Parathyroid adenoma (tissue), 2 donors: ENCODE measurements around the gene SLC24A3.

ENCODE experiments used
- H2AFZ ChIP-seq: fragments of 300-600 bp; sonication (generic); one replicate; pipeline ENCODE4 v1.7.0; 2017; ENCODE audit warnings: antibody characterized with exemption, mild to moderate bottlenecking
- H3K27ac ChIP-seq: fragments of 300-600 bp; sonication (generic); one replicate; pipeline ENCODE4 v1.7.0; 2017
- H3K27me3 ChIP-seq: fragments of 300-600 bp; sonication (generic); one replicate; pipeline ENCODE4 v1.7.0; 2017; ENCODE audit warnings: low read length; ENCODE audit not compliant: control insufficient read depth, insufficient read depth
- H3K36me3 ChIP-seq: fragments of 300-600 bp; sonication (generic); one replicate; pipeline ENCODE4 v1.7.0; 2017; ENCODE audit warnings: low read length; ENCODE audit not compliant: control insufficient read depth, insufficient read depth
- H3K4me1 ChIP-seq: fragments of 300-600 bp; sonication (generic); one replicate; pipeline ENCODE4 v1.7.0; 2017; ENCODE audit warnings: control low read depth
- H3K4me2 ChIP-seq: fragments of 300-600 bp; sonication (generic); one replicate; pipeline ENCODE4 v1.7.0; 2017; ENCODE audit warnings: low read length
- H3K4me3 ChIP-seq: fragments of 300-600 bp; sonication (generic); one replicate; pipeline ENCODE4 v1.7.0; 2017; ENCODE audit warnings: low read depth, low read length
- H3K79me2 ChIP-seq: fragments of 300-600 bp; sonication (generic); one replicate; pipeline ENCODE4 v1.7.0; 2017; ENCODE audit warnings: control low read depth
- H3K9ac ChIP-seq: fragments of 300-600 bp; sonication (generic); one replicate; pipeline ENCODE4 v1.7.0; 2017; ENCODE audit warnings: mild to moderate bottlenecking
- H3K9me3 ChIP-seq: fragments of 300-600 bp; sonication (generic); one replicate; pipeline ENCODE4 v1.7.0; 2017; ENCODE audit warnings: low read length; ENCODE audit not compliant: control insufficient read depth
- TF ChIP-seq, protein P1 (sequence below): fragments of 300-600 bp; sonication (generic); IDR thresholded peaks from one replicate; pipeline ENCODE4 v1.7.0; 2017; ENCODE audit warnings: antibody characterized with exemption, mild to moderate bottlenecking
- donor health status: primary hyperparathyroidism.

SLC24A3 gene

DNA sequence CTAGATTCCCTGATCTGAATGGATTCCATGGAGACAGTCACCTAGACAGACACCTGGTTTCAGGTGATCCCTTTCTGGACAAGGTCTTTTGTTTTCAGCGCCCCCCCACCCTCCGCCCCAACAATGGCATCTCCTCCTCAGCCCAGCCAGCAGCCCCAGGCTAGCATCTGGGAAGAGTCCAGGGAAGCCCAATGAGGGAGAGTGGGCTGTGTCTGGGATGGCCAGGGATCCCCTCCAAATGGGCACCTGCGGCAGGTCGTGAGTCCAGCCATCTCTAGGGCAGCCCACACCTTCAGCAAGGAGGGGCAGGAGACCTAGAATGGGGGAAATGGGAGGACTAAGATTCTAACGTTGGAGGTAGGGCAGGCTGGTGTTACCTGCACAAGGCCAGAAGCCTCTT, 1.2 kb upstream of the SLC24A3 start:
- H3K27me3 ChIP-seq = no peaks in the 10 kb centered on the region
- peak overlapping the region; percentile 96 for H2AFZ ChIP-seq
- no peaks in the 10 kb centered on the region for H3K9me3 ChIP-seq
- TF ChIP-seq, protein P1, sequence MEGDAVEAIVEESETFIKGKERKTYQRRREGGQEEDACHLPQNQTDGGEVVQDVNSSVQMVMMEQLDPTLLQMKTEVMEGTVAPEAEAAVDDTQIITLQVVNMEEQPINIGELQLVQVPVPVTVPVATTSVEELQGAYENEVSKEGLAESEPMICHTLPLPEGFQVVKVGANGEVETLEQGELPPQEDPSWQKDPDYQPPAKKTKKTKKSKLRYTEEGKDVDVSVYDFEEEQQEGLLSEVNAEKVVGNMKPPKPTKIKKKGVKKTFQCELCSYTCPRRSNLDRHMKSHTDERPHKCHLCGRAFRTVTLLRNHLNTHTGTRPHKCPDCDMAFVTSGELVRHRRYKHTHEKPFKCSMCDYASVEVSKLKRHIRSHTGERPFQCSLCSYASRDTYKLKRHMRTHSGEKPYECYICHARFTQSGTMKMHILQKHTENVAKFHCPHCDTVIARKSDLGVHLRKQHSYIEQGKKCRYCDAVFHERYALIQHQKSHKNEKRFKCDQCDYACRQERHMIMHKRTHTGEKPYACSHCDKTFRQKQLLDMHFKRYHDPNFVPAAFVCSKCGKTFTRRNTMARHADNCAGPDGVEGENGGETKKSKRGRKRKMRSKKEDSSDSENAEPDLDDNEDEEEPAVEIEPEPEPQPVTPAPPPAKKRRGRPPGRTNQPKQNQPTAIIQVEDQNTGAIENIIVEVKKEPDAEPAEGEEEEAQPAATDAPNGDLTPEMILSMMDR = no peak
- peaks cover 5% of the 10 kb centered on the region for H3K4me1 ChIP-seq
- no peaks in the 10 kb centered on the region for H3K79me2 ChIP-seq
- H3K36me3 ChIP-seq = no peaks in the 10 kb centered on the region
- peak overlapping the region; percentile 62 for H3K4me3 ChIP-seq
- H3K27ac ChIP-seq = no peak overlapping the region
- H3K9ac ChIP-seq = no peak overlapping the region
- peak overlapping the region; percentile 81 for H3K4me2 ChIP-seq

DNA sequence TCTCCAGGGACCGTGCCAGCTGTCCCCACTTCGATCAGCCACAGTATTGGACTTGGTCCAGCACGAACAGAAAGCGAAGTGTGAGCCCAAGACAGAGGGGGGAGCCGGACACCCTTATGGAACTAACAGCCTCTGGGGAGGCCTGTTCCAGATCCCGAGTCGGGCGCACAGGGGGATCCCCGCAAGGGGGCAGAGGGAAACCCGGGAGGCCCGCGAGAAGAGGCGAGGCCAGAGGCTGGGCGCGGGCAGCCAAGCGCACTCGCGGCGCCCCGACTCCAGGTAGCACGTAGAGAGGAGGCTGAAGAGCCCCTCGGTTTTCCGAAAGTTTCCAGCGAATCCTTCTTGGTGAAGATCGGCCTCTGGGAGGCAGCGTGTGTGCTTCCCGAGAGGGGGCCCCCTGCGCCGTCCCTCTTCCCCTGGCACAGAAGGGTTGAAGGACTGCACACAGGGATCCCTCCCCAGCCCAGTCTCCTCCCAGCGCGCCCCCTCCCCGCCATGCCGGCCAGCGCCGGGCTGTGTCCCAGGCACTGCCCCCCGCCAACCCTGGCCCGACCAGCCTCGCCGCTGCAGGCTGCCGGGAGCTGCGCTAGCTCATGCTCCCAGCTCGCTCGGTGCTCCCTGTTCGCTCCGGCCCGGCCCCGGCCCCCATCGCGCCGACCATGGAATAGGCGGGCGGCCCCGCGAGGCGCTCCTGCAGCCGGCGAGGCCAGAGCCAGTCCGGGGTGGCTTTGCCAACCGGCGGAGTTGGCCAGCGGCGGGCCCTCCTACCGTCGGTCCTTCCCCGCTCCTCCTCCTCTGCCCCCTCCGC, 577 bp upstream of the SLC24A3 start:
- H3K27me3 ChIP-seq = no peaks in the 10 kb centered on the region
- H3K9ac ChIP-seq = peak overlapping the region; percentile 56
- peaks cover 5% of the 10 kb centered on the region for H3K4me1 ChIP-seq
- H2AFZ ChIP-seq = peak overlapping the region; percentile 96
- peak overlapping the region; percentile 65 for H3K27ac ChIP-seq
- no peaks in the 10 kb centered on the region for H3K9me3 ChIP-seq
- H3K4me3 ChIP-seq = peak overlapping the region; percentile 62
- TF ChIP-seq, protein P1 = peak; percentile 13
- no peaks in the 10 kb centered on the region for H3K79me2 ChIP-seq
- peak overlapping the region; percentile 81 for H3K4me2 ChIP-seq
- no peaks in the 10 kb centered on the region for H3K36me3 ChIP-seq

DNA sequence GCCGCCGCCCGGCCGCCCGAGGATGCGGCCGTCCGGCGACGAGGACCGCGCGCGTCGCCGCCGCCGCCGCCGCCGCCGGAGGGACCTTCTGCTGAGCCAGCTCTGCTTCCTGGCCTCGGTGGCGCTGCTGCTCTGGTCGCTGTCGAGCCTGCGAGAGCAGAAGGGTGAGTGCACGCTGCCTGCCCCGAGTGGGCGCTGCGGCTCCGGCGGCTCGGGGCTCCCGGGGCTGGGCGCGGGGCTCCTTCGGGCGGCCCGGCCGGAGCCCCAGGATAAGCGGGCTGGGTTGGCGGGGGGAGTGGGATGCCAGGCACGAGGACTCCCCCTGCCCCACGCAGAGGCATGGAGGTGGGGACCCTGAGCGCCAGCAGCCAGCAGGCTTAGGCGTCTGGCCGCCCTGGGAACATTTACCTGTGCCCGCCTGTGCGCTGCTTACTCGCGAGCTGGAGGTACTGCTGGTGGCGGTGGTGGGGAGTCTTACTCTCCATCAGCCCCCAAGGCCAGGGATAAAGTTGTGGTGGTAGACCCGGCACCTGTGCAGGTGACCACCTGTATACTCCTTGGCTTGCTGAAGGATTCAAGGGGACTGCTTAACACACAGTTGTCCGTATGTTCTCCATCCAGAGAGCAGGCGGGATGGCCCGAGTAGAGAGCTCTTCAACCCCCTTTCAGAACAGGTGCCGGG, 520 bp downstream of the SLC24A3 start:
- Histone ChIP-seq H3K4me2 (peak overlapping the region; percentile 72), H3K79me2 (peaks cover 3% of the 10 kb centered on the region), H3K36me3 (no peaks in the 10 kb centered on the region), H3K4me3 (peak overlapping the region; percentile 59), H3K9ac (no peak overlapping the region), H3K4me1 (peaks cover 5% of the 10 kb centered on the region), H2AFZ (peak overlapping the region; percentile 69), H3K27me3 (no peaks in the 10 kb centered on the region), H3K9me3 (no peaks in the 10 kb centered on the region), H3K27ac (no peak overlapping the region)
- TF ChIP-seq, protein P1 = peak; percentile 55

DNA sequence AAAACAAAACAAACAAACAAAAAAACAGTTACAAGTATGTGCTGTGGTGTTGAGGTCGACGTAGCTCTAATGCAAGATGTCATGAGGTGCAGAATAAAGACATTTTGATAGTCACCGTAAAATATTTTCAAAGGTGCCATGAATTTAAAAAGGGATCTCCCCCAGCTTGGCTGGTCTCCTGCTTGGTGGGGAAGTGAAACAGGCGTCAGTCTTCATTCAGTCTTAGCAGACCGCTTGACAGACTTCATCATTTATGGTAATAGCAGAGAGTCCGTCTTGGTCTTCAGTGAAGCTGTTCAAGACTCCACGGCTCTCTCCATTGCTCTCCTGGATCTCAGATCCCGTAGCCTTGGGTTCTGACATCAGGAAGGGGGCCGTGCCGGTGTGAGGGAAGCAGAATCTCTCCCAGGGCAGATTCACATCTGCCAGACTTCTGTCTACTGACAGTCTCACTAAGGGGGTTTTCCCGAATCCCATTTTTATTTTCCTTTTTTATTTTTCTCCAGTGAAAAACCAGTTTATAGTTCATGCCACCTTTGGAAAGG, 1.6 kb downstream of the SLC24A3 start:
- H3K79me2 ChIP-seq = peaks cover 3% of the 10 kb centered on the region
- H3K27me3 ChIP-seq = no peaks in the 10 kb centered on the region
- no peak overlapping the region for H3K4me2 ChIP-seq
- no peak overlapping the region for H3K27ac ChIP-seq
- H3K9ac ChIP-seq = no peak overlapping the region
- no peak overlapping the region for H3K4me3 ChIP-seq
- no peaks in the 10 kb centered on the region for H3K36me3 ChIP-seq
- no peaks in the 10 kb centered on the region for H3K9me3 ChIP-seq
- no peak overlapping the region for H2AFZ ChIP-seq
- TF ChIP-seq, protein P1 = no peak
- H3K4me1 ChIP-seq = peaks cover 5% of the 10 kb centered on the region
